Trophoblast cell (in vitro differentiated cells and primary cell): ENCODE results near the gene TANK.

ENCODE experiments used
- DNase-seq, 2 donors: peaks; one replicate each; pipeline ENCODE4 v3.0.0-alpha.2; 2016
- H2AFZ ChIP-seq: 2 replicates; pipeline ENCODE4 v1.6.1; 2013; ENCODE audit warnings: low read length, moderate library complexity, mild to moderate bottlenecking; ENCODE audit not compliant: insufficient read depth, poor library complexity
- H2AK5ac ChIP-seq: 2 replicates; pipeline ENCODE4 v1.6.1; 2013; ENCODE audit warnings: mild to moderate bottlenecking, low read length
- H2BK120ac ChIP-seq: 2 replicates; pipeline ENCODE4 v1.6.1; 2013; ENCODE audit warnings: low read length, mild to moderate bottlenecking, moderate library complexity; ENCODE audit not compliant: insufficient read depth, poor library complexity
- H2BK12ac ChIP-seq: 2 replicates; pipeline ENCODE4 v1.6.1; 2013; ENCODE audit warnings: mild to moderate bottlenecking, low read length, moderate library complexity
- H2BK5ac ChIP-seq: 2 replicates; pipeline ENCODE4 v1.6.1; 2013; ENCODE audit warnings: low read length, low read depth, moderate library complexity, mild to moderate bottlenecking; ENCODE audit not compliant: poor library complexity
- H3K14ac ChIP-seq: 2 replicates; pipeline ENCODE4 v1.6.1; 2013; ENCODE audit warnings: mild to moderate bottlenecking, low read length
- H3K18ac ChIP-seq: 2 replicates; pipeline ENCODE4 v1.6.1; 2013; ENCODE audit warnings: mild to moderate bottlenecking, low read length
- H3K23ac ChIP-seq: 2 replicates; pipeline ENCODE4 v1.6.1; 2013; ENCODE audit warnings: low read length
- H3K27ac ChIP-seq: 2 replicates; pipeline ENCODE4 v1.5.1; 2013; ENCODE audit warnings: low read depth, mild to moderate bottlenecking, inconsistent platforms, low read length, moderate library complexity
- H3K27me3 ChIP-seq: 2 replicates; pipeline ENCODE4 v1.6.1; 2013; ENCODE audit warnings: inconsistent platforms, mild to moderate bottlenecking, low read length, moderate library complexity; ENCODE audit not compliant: insufficient read depth
- H3K36me3 ChIP-seq, 2 experiments: 1 replicate in 1 of 2; 2 replicates in 1 of 2; pipeline ENCODE4 v1.6.1; 2013; ENCODE audit warnings: low read length in 2 of 2, mild to moderate bottlenecking in 2 of 2, moderate library complexity in 1 of 2; ENCODE audit not compliant: insufficient read depth in 2 of 2, control insufficient read depth in 1 of 2
- H3K4ac ChIP-seq: 2 replicates; pipeline ENCODE4 v1.6.1; 2013; ENCODE audit warnings: low read depth, mild to moderate bottlenecking, low read length, moderate library complexity
- H3K4me1 ChIP-seq, 2 experiments: 1 replicate in 1 of 2; 2 replicates in 1 of 2; pipeline ENCODE4 v1.6.1; 2013; ENCODE audit warnings: low read length in 2 of 2, mild to moderate bottlenecking in 2 of 2, moderate library complexity in 1 of 2; ENCODE audit not compliant: insufficient read depth in 2 of 2, control insufficient read depth in 1 of 2
- H3K4me2 ChIP-seq: 2 replicates; pipeline ENCODE4 v1.6.1; 2013; ENCODE audit warnings: inconsistent platforms, mild to moderate bottlenecking, low read length, moderate library complexity
- H3K4me3 ChIP-seq: 2 replicates; pipeline ENCODE4 v1.5.1; 2013; ENCODE audit warnings: mild to moderate bottlenecking, low read depth, low read length, inconsistent platforms
- H3K79me1 ChIP-seq: one replicate; pipeline ENCODE4 v1.6.1; 2013; ENCODE audit warnings: low read length
- H3K79me2 ChIP-seq: 2 replicates; pipeline ENCODE4 v1.6.1; 2013; ENCODE audit warnings: low read length, mild to moderate bottlenecking; ENCODE audit not compliant: control insufficient read depth, insufficient read depth, poor library complexity
- H3K9ac ChIP-seq: 2 replicates; pipeline ENCODE4 v1.6.1; 2013; ENCODE audit warnings: mild to moderate bottlenecking, low read length
- H3K9me3 ChIP-seq: 2 replicates; pipeline ENCODE4 v1.6.1; 2013; ENCODE audit warnings: low read depth, mild to moderate bottlenecking, control low read depth, inconsistent platforms, low read length; ENCODE audit not compliant: insufficient read depth
- H4K12ac ChIP-seq: 2 replicates; pipeline ENCODE4 v1.6.1; 2013; ENCODE audit warnings: low read depth, mild to moderate bottlenecking, low read length, moderate library complexity
- H4K8ac ChIP-seq: 2 replicates; pipeline ENCODE4 v1.6.1; 2013; ENCODE audit warnings: low read depth, mild to moderate bottlenecking, low read length, moderate library complexity
- H4K91ac ChIP-seq: one replicate; pipeline ENCODE4 v1.6.1; 2013; ENCODE audit warnings: low read depth, mild to moderate bottlenecking, low read length, moderate library complexity
- WGBS: extraction: QIAGEN DNeasy Blood & Tissue Kit; methylation state at CpG from one replicate; pipeline ENCODE4 v1.1.7; 2013; ENCODE audit warnings: missing lambda C conversion rate; ENCODE audit not compliant: insufficient read length, insufficient coverage; ENCODE audit errors: extremely low coverage; 5-methylcytosine and 5-hydroxymethylcytosine counted together

Gene TANK

GRCh38 chr2:161146996-161147395 lies 13.2 kb upstream of the TANK start:
- no peaks in the 10 kb centered on the region for H3K36me3 ChIP-seq
- H3K4me3 ChIP-seq = no peak overlapping the region
- no peaks in the 10 kb centered on the region for H3K79me2 ChIP-seq
- peaks cover 4 to 5% of the 10 kb centered on the region in 2 experiments for H3K4me1 ChIP-seq
- no peak overlapping the region for H2BK120ac ChIP-seq
- H2BK12ac ChIP-seq = no peak overlapping the region
- H2AK5ac ChIP-seq = no peak overlapping the region
- H3K4me2 ChIP-seq = no peak overlapping the region
- no peak overlapping the region for H2AFZ ChIP-seq
- H4K91ac ChIP-seq = no peak overlapping the region
- H3K23ac ChIP-seq = no peak overlapping the region
- H2BK5ac ChIP-seq = peak overlapping the region; percentile 15
- H3K27me3 ChIP-seq = no peaks in the 10 kb centered on the region
- H3K14ac ChIP-seq = no peak overlapping the region
- no peaks in the 10 kb centered on the region for H3K79me1 ChIP-seq
- no peak overlapping the region for H3K4ac ChIP-seq
- no peak overlapping the region for H4K8ac ChIP-seq
- no peak overlapping the region for H4K12ac ChIP-seq
- no peaks in the 10 kb centered on the region for H3K9me3 ChIP-seq
- no peak overlapping the region for H3K18ac ChIP-seq
- DNase-seq = no peak
- WGBS = no CpG with 5 or more reads among the region's 3 CpGs
- no peak overlapping the region for H3K27ac ChIP-seq
- H3K9ac ChIP-seq = no peak overlapping the region

GRCh38 chr2:161147856-161148255 lies 12.4 kb upstream of the TANK start:
- DNase-seq = no peak
- H3K14ac ChIP-seq = no peak overlapping the region
- WGBS = no CpG with 5 or more reads among the region's 1 CpG

GRCh38 chr2:161150704-161151103 lies 9.5 kb upstream of the TANK start:
- Histone ChIP-seq H3K18ac (no peak overlapping the region), H3K4me1 (peaks cover 4 to 5% of the 10 kb centered on the region in 2 experiments), H3K9ac (no peak overlapping the region), H3K4me3 (no peak overlapping the region), H4K8ac (no peak overlapping the region), H3K4me2 (no peak overlapping the region), H3K36me3 (no peaks in the 10 kb centered on the region), H3K9me3 (no peaks in the 10 kb centered on the region), H2BK12ac (no peak overlapping the region), H2AK5ac (no peak overlapping the region), H4K91ac (no peak overlapping the region), H3K14ac (no peak overlapping the region), H3K79me2 (no peaks in the 10 kb centered on the region), H3K23ac (no peak overlapping the region), H3K27me3 (no peaks in the 10 kb centered on the region), H3K27ac (no peak overlapping the region), H4K12ac (no peak overlapping the region), H2BK5ac (no peak overlapping the region), H3K4ac (no peak overlapping the region), H3K79me1 (no peaks in the 10 kb centered on the region), H2BK120ac (no peak overlapping the region), H2AFZ (no peak overlapping the region)
- DNase-seq = no peak
- no CpG with 5 or more reads among the region's 4 CpGs for WGBS

More at GRCh38 chr2:161147856-161148255, 12.4 kb upstream of the TANK start:
- no peaks in the 10 kb centered on the region for H3K36me3 ChIP-seq
- H3K27ac ChIP-seq = no peak overlapping the region
- peaks cover 4 to 5% of the 10 kb centered on the region in 2 experiments for H3K4me1 ChIP-seq
- no peak overlapping the region for H3K9ac ChIP-seq
- no peak overlapping the region for H3K4ac ChIP-seq
- H3K79me2 ChIP-seq = no peaks in the 10 kb centered on the region
- no peak overlapping the region for H2AK5ac ChIP-seq
- no peak overlapping the region for H2BK120ac ChIP-seq
- H3K79me1 ChIP-seq = no peaks in the 10 kb centered on the region
- no peak overlapping the region for H4K12ac ChIP-seq
- no peak overlapping the region for H3K4me2 ChIP-seq
- H3K23ac ChIP-seq = no peak overlapping the region
- no peak overlapping the region for H2BK12ac ChIP-seq
- H4K8ac ChIP-seq = no peak overlapping the region
- no peaks in the 10 kb centered on the region for H3K27me3 ChIP-seq
- H2AFZ ChIP-seq = no peak overlapping the region
- H3K4me3 ChIP-seq = no peak overlapping the region
- H3K18ac ChIP-seq = no peak overlapping the region
- no peaks in the 10 kb centered on the region for H3K9me3 ChIP-seq
- H2BK5ac ChIP-seq = no peak overlapping the region
- no peak overlapping the region for H4K91ac ChIP-seq

- Histone ChIP-seq H4K12ac (no peak overlapping the region), H3K14ac (no peak overlapping the region), H2BK5ac (no peak overlapping the region), H2BK12ac (no peak overlapping the region), H2AK5ac (no peak overlapping the region), H3K9ac (no peak overlapping the region), H3K79me1 (no peaks in the 10 kb centered on the region), H3K27ac (no peak overlapping the region), H4K91ac (no peak overlapping the region), H3K4me3 (no peak overlapping the region), H2AFZ (no peak overlapping the region), H3K36me3 (no peaks in the 10 kb centered on the region), H3K18ac (no peak overlapping the region), H3K4ac (no peak overlapping the region), H2BK120ac (no peak overlapping the region), H3K23ac (no peak overlapping the region), H3K4me2 (no peak overlapping the region), H3K27me3 (no peaks in the 10 kb centered on the region), H3K9me3 (no peaks in the 10 kb centered on the region), H3K79me2 (no peaks in the 10 kb centered on the region), H3K4me1 (no peaks in the 10 kb centered on the region), H4K8ac (no peak overlapping the region)
- DNase-seq = no peak
Observed at GRCh38 chr2:161152302-161152701, 7.9 kb upstream of the TANK start.
